Activated CD4-positive, alpha-beta T cell treated with anti-CD3 and anti-CD28 coated beads, Interleukin-2, amount 10 ng/mL, durations not matched to agents 7 days and 5 days (primary cell): ENCODE measurements around the gene GRAMD2B. TPM values are rescaled to one million over a fixed set of nuclear protein-coding genes. Genes with fewer than 3 reads are reported as not detected.

Source experiments
- CTCF ChIA-PET: fragments of 350-600 bp; sonication (Branson Sonifier 250); formaldehyde crosslinking; loops from one replicate; lab custom pipeline; 2021; ENCODE audit warnings: antibody characterized with exemption; lab: Charles Lee
- POLR2A ChIA-PET: fragments of 350-600 bp; sonication (Branson Sonifier 250); formaldehyde crosslinking; loops from one replicate; lab custom pipeline; 2021; ENCODE audit warnings: antibody characterized with exemption; lab: Charles Lee
- DNase-seq: peaks from one replicate; pipeline ENCODE4 v3.0.0-alpha.2; 2020
- H3K27ac Mint-ChIP-seq: one replicate; pipeline ENCODE4 v1.8.0; 2021; ENCODE audit warnings: mild to moderate bottlenecking, moderate library complexity, mixed read lengths
- H3K27me3 Mint-ChIP-seq: one replicate; pipeline ENCODE4 v1.8.0; 2021; ENCODE audit warnings: mixed read lengths
- H3K36me3 Mint-ChIP-seq: one replicate; pipeline ENCODE4 v1.8.0; 2021; ENCODE audit warnings: low read depth, mixed read lengths
- H3K4me1 Mint-ChIP-seq: one replicate; pipeline ENCODE4 v1.8.0; 2021; ENCODE audit warnings: mixed read lengths
- H3K4me3 Mint-ChIP-seq: one replicate; pipeline ENCODE4 v1.8.0; 2021; ENCODE audit warnings: mild to moderate bottlenecking, moderate library complexity, mixed read lengths
- H3K9me3 Mint-ChIP-seq: one replicate; pipeline ENCODE4 v1.8.0; 2021; ENCODE audit warnings: mixed read lengths
- total RNA-seq, 2 experiments: library from RNA; stranded (reverse); gene quantifications; one replicate each; pipeline ENCODE4 v1.2.3, GENCODE V29; 2021

GRAMD2B gene
- total RNA-seq, 2 experiments from 2014 or later = 3.3 to 4.4 TPM

DNA sequence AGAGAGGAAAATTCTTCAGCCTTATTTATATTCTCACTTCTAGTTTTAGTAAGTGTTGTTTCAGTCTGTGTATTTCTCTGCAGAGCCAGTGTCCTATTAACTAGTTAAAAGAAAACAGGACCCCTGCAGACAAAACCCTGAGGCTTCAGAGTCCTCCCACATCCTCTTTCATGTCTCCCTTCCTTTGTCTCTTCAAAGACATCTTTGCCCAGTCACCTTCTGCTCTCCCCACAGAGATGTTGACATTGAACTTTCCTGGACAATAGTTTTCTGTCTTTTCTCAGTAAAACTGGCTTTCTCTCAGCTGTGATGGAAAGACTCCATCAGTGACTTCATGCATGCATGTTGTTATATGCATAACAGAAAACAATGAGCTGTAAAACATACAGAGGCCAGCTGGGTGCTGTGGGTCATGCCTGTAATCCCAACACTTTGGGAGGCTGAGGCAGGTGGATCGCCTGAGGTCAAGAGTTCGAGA is 20.2 kb downstream of the GRAMD2B start:
- Mint-ChIP-seq H3K4me1 (peaks cover 51% of the 10 kb centered on the region), H3K36me3 (peaks cover 17% of the 10 kb centered on the region), H3K27me3 (no peaks in the 10 kb centered on the region), H3K4me3 (no peak overlapping the region), H3K9me3 (peaks cover 9% of the 10 kb centered on the region), H3K27ac (peak overlapping the region; percentile 66)
- CTCF ChIA-PET = no interaction called here
- no peak for DNase-seq
- POLR2A ChIA-PET = no interaction called here

DNA sequence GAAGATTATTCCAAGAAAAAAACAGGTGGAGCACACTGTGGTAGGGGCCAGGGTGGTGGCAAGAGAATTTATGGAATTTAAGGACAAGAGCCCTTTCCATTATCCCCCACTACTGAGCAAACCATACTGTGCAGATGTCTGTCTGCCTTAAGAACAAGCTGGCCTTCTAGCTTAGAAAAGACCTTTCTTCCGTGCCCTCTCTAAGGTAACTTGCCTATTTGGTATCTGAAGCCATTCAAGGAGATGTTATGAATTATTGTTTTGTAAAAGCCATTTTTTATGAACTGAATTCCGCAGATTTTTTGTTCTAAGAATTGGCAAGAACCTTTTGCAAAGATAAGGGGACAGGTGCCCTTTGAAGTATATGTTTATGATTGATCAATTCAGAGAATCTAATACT is 20.9 kb downstream of the GRAMD2B start:
- CTCF ChIA-PET = interaction anchor here (1.5 kb wide), 1 partner anchor 11 kb away, joined by 5 read pairs; no protein-coding TSS in a partner anchor
- Mint-ChIP-seq H3K27ac (no peak overlapping the region), H3K9me3 (peaks cover 4% of the 10 kb centered on the region), H3K4me3 (no peak overlapping the region), H3K4me1 (peaks cover 52% of the 10 kb centered on the region), H3K27me3 (no peaks in the 10 kb centered on the region), H3K36me3 (peaks cover 11% of the 10 kb centered on the region)
- POLR2A ChIA-PET = no interaction called here
- no peak for DNase-seq

DNA sequence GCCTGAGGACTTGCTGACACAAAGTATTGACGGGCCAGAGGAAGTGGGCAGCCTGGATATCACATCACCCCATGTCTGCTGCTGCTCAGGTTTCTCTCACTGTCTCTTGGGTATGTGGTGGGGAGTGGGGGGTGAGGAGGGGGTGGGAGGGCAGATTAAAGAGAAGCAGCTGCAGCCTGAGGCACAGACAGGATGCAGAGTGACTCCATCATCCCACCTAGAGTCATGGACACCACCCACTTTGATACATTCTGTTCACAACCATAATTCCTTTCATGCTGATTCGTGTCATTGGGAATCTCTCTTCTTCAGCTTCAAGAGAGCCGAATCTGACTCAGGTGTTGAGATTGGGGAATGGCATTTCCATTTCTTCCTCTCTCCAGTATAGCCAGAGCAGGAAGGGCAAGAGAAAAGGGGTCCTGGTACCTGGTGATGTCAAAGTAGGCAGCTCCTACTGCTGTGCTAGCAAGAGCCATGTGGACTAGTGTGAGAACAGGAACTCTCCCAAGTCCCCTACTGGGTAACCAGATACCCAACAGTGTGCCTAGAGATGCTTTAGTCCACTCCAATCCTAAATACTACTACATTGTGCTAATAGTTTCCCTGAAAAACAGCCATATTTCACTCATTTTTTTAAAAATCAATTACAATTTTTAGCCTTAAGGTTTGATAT is 22.4 kb downstream of the GRAMD2B start:
- ChIA-PET POLR2A (interaction anchor here (1.2 kb wide), 1 partner anchor 22 kb away, joined by 5 read pairs; the partner anchor contains the start of gene GRAMD2B), CTCF (interaction anchor here (1.2 to 1.5 kb wide), 2 partner anchors 13 to 19 kb away, joined by 3 to 5 read pairs; no protein-coding TSS in a partner anchor)
- peaks cover 7% of the 10 kb centered on the region for H3K36me3 Mint-ChIP-seq
- H3K27ac Mint-ChIP-seq = peak overlapping the region; percentile 17
- peaks cover 65% of the 10 kb centered on the region for H3K4me1 Mint-ChIP-seq
- no peaks in the 10 kb centered on the region for H3K9me3 Mint-ChIP-seq
- H3K4me3 Mint-ChIP-seq = no peak overlapping the region
- no peaks in the 10 kb centered on the region for H3K27me3 Mint-ChIP-seq
- DNase-seq = no peak

DNA sequence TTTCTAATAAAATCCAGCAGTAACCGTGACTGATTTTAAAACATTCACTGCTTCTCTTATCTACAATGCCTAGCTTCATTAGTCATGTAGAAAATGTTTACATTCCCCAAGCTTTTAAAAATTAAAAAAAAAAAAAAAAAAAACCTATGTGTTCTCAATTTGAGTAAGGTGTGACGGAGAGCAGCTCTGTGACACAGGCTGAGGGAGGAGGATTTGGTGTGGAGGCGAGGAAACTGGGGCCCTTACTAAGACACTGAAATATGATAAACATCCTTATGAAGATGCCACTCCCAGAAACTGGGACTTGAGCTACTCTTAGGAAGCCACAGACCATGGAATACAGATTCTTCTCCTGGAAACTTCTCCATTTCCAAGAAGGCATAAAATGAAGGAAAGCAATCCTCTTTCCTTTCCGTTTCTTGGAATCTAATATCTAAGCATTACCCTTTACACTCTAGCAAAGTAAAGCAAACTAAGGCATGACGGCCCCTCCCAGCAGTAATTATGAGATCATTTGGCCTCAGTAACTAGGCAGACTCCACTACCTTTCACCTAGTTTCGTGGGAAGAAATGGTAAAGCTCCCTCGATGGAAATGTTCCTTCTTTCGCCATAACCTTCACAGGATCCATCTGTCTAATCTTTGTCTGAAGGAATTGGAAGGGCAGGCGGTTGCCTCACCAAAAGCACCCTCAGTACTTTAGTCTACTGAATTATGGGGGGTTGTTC is 23.5 kb downstream of the GRAMD2B start:
- H3K9me3 Mint-ChIP-seq = peaks cover 2% of the 10 kb centered on the region
- peaks cover 11% of the 10 kb centered on the region for H3K36me3 Mint-ChIP-seq
- H3K4me1 Mint-ChIP-seq = peaks cover 76% of the 10 kb centered on the region
- no peak overlapping the region for H3K4me3 Mint-ChIP-seq
- DNase-seq = peak; percentile 35
- peak overlapping the region; percentile 70 for H3K27ac Mint-ChIP-seq
- CTCF ChIA-PET = interaction anchor here (0.7 to 1.2 kb wide), 2 partner anchors 20 to 38 kb away, joined by 3 read pairs; no protein-coding TSS in a partner anchor
- H3K27me3 Mint-ChIP-seq = no peaks in the 10 kb centered on the region
- POLR2A ChIA-PET = interaction anchor here (0.8 to 1.2 kb wide), 2 partner anchors 17 to 23 kb away, joined by 3 to 5 read pairs; partner anchors contain the start of gene GRAMD2B

DNA sequence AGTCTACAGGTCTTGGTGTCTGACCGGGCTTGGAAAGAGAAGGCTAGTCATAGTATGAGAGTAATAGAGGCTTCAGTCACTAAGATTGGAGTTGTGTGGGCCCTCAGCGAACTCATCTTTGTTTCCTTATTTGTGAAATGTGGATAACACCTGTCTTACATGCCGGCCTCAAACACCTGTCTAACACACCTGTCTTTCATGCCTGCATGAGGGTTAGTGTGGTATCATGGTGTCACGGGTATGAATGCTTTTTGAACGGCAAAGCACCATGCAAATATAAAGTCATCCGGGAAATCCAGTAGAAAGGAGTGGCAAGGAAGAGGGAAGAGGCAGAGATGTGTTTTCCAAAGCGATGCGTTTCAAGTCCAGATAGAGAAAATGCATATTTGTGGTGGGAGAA is 25.5 kb downstream of the GRAMD2B start:
- Mint-ChIP-seq H3K27ac (peak overlapping the region; percentile 69), H3K4me1 (peaks cover 80% of the 10 kb centered on the region), H3K4me3 (peak overlapping the region; percentile 3), H3K9me3 (peaks cover 5% of the 10 kb centered on the region), H3K36me3 (peaks cover 16% of the 10 kb centered on the region), H3K27me3 (no peaks in the 10 kb centered on the region)
- POLR2A ChIA-PET = no interaction called here
- CTCF ChIA-PET = interaction anchor here (0.9 to 1.3 kb wide), 2 partner anchors 25 to 329 kb away, joined by 3 to 4 read pairs; partner anchors contain the start of gene GRAMD2B
- DNase-seq = no peak

DNA sequence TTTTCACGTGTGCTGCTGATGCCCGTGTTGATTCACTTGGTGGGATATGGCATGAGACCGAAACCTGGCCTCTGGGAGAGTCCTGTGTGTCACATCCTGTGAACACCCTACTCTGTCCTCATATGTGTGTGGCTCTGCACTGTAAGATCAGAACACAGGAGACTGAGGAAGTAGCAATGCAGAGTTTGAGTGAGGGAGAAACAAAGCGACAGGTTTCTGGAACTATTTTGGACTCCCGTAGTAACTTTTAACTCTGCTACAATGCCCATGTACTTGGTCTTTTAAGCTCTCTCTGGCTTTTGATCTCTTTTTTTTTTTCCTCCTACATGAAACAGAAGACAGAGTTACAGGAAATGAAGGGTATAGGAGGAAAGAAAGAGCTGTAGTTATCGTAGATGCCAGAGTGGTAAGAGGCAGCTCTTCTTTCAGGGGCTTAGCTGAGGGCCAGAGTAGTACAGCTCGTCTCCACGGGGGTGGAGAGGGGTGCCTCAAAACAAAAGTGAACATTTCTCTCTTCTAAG is 26.6 kb downstream of the GRAMD2B start:
- no peaks in the 10 kb centered on the region for H3K27me3 Mint-ChIP-seq

DNA sequence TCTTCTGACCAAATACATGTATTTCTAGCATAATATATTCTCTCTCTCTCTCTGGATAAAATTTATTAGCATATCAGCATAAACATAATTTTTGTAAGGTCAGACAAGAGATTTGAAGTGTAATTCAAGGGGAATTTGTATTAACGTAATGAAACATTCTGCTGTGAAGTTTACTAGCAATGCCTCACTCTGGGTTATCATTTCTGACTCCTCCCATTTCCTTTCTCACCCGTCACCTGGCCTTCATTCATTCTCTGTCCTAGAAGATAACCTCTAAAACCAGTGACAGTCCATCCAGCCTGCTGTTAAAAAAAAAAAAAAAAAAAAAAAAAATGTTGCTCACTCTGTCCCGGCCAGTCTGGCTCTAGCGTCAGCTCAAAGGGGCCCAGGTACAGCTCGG is 27.1 kb downstream of the GRAMD2B start:
- H3K27ac Mint-ChIP-seq = peak overlapping the region; percentile 100
- peak; percentile 45 for DNase-seq
- ChIA-PET POLR2A (interaction anchor here (0.5 to 1.4 kb wide), 3 partner anchors 26 to 51 kb away, joined by 3 to 4 read pairs (median 4); partner anchors contain the start of gene GRAMD2B), CTCF (interaction anchor here (1.5 kb wide), 1 partner anchor 21 kb away, joined by 4 read pairs; no protein-coding TSS in a partner anchor)
- H3K9me3 Mint-ChIP-seq = peaks cover 5% of the 10 kb centered on the region
- H3K27me3 Mint-ChIP-seq = no peaks in the 10 kb centered on the region
- peaks cover 65% of the 10 kb centered on the region for H3K4me1 Mint-ChIP-seq
- H3K4me3 Mint-ChIP-seq = peak overlapping the region; percentile 83
- peaks cover 9% of the 10 kb centered on the region for H3K36me3 Mint-ChIP-seq

More for the DNA sequence above, 26.6 kb downstream of the GRAMD2B start:
- H3K36me3 Mint-ChIP-seq = peaks cover 13% of the 10 kb centered on the region
- H3K4me1 Mint-ChIP-seq = peaks cover 70% of the 10 kb centered on the region
- CTCF ChIA-PET = interaction anchor here (0.7 to 1.5 kb wide), 3 partner anchors 12 to 51 kb away, joined by 3 to 4 read pairs (median 3); no protein-coding TSS in a partner anchor
- peaks cover 5% of the 10 kb centered on the region for H3K9me3 Mint-ChIP-seq
- DNase-seq = peak; percentile 73
- POLR2A ChIA-PET = interaction anchor here (0.5 to 1.4 kb wide), 2 partner anchors 25 to 51 kb away, joined by 3 to 4 read pairs; no protein-coding TSS in a partner anchor
- H3K27ac Mint-ChIP-seq = peak overlapping the region; percentile 100
- H3K4me3 Mint-ChIP-seq = peak overlapping the region; percentile 83

DNA sequence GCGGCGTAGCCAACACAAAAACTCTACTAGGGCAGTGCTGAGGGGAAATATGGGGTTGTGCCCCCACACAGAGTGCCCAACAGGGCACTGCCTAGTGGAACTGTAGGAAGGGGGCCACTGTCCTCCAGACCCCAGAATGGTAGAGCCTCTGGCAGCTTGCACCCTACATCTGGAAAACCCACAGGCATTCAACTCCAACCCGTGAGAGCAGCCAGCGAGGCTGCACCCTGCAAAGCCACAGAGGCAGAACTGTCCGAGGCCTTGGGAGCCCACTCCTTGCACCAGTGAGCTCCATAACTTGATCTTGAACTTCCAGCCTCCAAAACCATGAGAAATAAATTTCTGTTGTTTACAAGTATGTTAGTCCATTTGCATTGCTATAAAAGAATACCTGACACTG is 27.7 kb downstream of the GRAMD2B start:
- Mint-ChIP-seq H3K27ac (peak overlapping the region; percentile 100), H3K4me1 (peaks cover 59% of the 10 kb centered on the region), H3K4me3 (peak overlapping the region; percentile 83), H3K27me3 (no peaks in the 10 kb centered on the region), H3K9me3 (peaks cover 5% of the 10 kb centered on the region), H3K36me3 (peaks cover 9% of the 10 kb centered on the region)
- DNase-seq = no peak
- ChIA-PET CTCF (interaction anchor here (0.6 to 1.5 kb wide), 2 partner anchors 21 to 29 kb away, joined by 3 to 4 read pairs; no protein-coding TSS in a partner anchor), POLR2A (interaction anchor here (1.2 kb wide), 1 partner anchor 28 kb away, joined by 4 read pairs; the partner anchor contains the start of gene GRAMD2B)

DNA sequence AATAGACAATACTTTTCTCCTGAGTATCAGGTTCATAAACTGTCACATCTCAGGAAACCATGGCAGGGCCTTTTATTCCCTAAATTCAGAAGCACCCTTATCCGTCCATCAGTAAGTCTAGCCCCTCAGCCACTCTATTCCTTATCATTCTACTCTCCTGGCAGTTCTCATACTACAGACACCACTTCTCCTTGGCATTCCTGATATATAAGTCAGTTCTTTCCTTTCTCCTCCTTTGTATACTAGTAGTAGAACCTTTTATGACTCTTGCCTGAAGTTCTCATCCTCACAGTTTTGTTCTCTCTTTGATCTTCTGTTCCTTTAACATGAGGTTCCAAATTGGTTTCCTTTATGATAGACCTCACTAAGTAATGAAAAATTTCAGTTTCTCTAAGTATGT is 29.3 kb downstream of the GRAMD2B start:
- Mint-ChIP-seq H3K4me1 (peaks cover 47% of the 10 kb centered on the region), H3K36me3 (peaks cover 9% of the 10 kb centered on the region), H3K4me3 (no peak overlapping the region), H3K9me3 (peaks cover 5% of the 10 kb centered on the region), H3K27me3 (no peaks in the 10 kb centered on the region), H3K27ac (peak overlapping the region; percentile 21)
- POLR2A ChIA-PET = no interaction called here
- no peak for DNase-seq
- CTCF ChIA-PET = no interaction called here

DNA sequence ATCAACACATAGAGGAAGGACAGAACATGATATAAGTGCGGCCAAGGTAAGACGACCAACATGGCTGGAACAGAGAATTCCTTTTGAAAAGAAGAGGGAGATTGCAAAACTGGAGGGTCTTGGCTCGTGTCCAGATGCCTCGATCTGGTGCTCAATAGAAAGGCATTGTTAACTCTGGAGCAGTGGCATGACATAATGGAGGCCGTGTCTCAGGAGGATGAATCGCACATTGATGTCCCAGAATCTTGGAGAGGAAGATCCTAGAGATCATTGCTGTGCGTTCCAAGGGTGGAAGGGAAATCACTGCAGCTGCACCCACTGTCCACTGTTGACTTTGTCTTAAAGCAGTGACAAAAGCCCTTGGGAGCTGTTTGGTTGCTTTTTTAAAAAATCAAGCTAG is 30.9 kb downstream of the GRAMD2B start:
- Mint-ChIP-seq H3K27ac (no peak overlapping the region), H3K4me3 (no peak overlapping the region), H3K9me3 (peaks cover 5% of the 10 kb centered on the region), H3K36me3 (peaks cover 9% of the 10 kb centered on the region), H3K4me1 (peaks cover 37% of the 10 kb centered on the region), H3K27me3 (no peaks in the 10 kb centered on the region)
- CTCF ChIA-PET = no interaction called here
- no peak for DNase-seq
- POLR2A ChIA-PET = no interaction called here

DNA sequence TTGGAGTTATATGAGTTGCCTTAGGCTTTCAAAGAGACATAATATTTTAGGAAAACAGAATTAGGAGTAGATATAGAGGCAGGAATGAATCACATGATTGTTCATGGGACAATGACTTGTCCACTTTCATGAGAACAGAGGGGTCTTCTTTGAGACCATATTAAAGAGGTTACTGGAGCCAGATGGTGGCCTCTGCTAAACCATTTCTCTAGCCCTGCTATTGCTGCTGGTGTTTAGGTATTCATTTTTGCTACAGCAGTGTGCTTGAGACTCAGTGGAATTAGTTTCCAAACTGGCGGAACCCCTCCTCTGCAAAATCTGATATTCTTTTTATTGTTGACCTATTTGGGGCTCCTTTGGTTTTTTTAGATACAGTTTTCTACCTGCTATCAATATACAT is 31.3 kb downstream of the GRAMD2B start:
- CTCF ChIA-PET = no interaction called here

DNA sequence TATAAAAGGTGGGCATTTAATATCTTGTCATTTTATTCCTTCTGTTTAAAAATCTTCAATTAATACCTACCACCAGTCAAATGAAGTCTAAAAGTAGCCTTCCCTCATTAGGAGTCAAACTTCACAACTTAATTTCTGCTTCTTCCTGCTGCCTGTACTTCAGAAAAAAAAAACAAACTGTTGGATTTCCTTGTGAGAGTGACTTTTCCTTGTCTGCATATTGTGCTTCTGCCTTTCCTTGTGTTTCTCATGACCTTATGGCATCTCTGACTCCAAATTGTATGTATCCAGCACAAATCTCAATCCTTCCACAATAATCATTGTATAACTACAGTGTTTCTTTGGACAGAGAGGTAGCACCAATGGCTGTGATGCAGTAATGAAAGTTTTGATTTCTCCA is 32.1 kb downstream of the GRAMD2B start:
- Mint-ChIP-seq H3K27me3 (no peaks in the 10 kb centered on the region), H3K27ac (no peak overlapping the region), H3K4me3 (no peak overlapping the region), H3K36me3 (peaks cover 9% of the 10 kb centered on the region), H3K9me3 (peaks cover 5% of the 10 kb centered on the region), H3K4me1 (peaks cover 28% of the 10 kb centered on the region)
- no peak for DNase-seq
- POLR2A ChIA-PET = no interaction called here
- CTCF ChIA-PET = interaction anchor here (1.1 kb wide), 1 partner anchor 20 kb away, joined by 3 read pairs; no protein-coding TSS in a partner anchor

More for the DNA sequence above, 31.3 kb downstream of the GRAMD2B start:
- DNase-seq = no peak
- peaks cover 35% of the 10 kb centered on the region for H3K4me1 Mint-ChIP-seq
- no peak overlapping the region for H3K4me3 Mint-ChIP-seq
- no peaks in the 10 kb centered on the region for H3K27me3 Mint-ChIP-seq
- H3K9me3 Mint-ChIP-seq = peaks cover 5% of the 10 kb centered on the region
- no peak overlapping the region for H3K27ac Mint-ChIP-seq
- peaks cover 9% of the 10 kb centered on the region for H3K36me3 Mint-ChIP-seq
- POLR2A ChIA-PET = no interaction called here
